HEK293 (cell line): ENCODE data around the gene HMGN3.

Experiments
- CTCF ChIA-PET: fragments of 350-600 bp; formaldehyde crosslinking; extraction: SDS; loops from one replicate; lab custom pipeline; 2021; ENCODE audit warnings: antibody characterized with exemption; lab: Yijun Ruan, JAX
- POLR2A ChIA-PET: fragments of 300-600 bp; formaldehyde crosslinking; extraction: SDS; loops from one replicate; lab custom pipeline; 2020; ENCODE audit warnings: antibody characterized with exemption, inconsistent platforms; lab: Yijun Ruan, JAX
- H3K27ac ChIP-seq: fragments of 200-500 bp; sonication (Bioruptor generic); 2 replicates; pipeline ENCODE4 v1.5.1; 2014; ENCODE audit warnings: low read depth, low read length, control low read depth, inconsistent platforms; ENCODE audit errors: extremely low read depth
- H3K36me3 ChIP-seq, 2 experiments: fragments of 200-500 bp in 1 of 2; sonication (Bioruptor generic) in 1 of 2; 1 replicate in 1 of 2; 2 replicates in 1 of 2; pipeline ENCODE4 v1.5.1; 2014 to 2017; ENCODE audit warnings: inconsistent platforms in 2 of 2, low read length in 2 of 2; ENCODE audit not compliant: control insufficient read depth in 2 of 2, insufficient read depth in 1 of 2
- H3K4me1 ChIP-seq: fragments of 200-500 bp; sonication (Bioruptor generic); 2 replicates; pipeline ENCODE4 v1.5.1; 2014; ENCODE audit warnings: mild to moderate bottlenecking, low read length, inconsistent platforms; ENCODE audit not compliant: control insufficient read depth, insufficient read depth
- H3K4me3 ChIP-seq: 2 replicates; pipeline ENCODE4 v1.5.1; 2011; ENCODE audit warnings: low read depth, mild to moderate bottlenecking, control low read depth, low read length, moderate library complexity
- H3K9me3 ChIP-seq: fragments of 200-500 bp; sonication (Bioruptor generic); 2 replicates; pipeline ENCODE4 v1.5.1; 2014; ENCODE audit warnings: low read depth, low read length, inconsistent platforms; ENCODE audit not compliant: control insufficient read depth, insufficient read depth
- BCL11A ChIP-seq: fragments of 450-650 bp; formaldehyde crosslinking; IDR thresholded peaks from 2 replicates; pipeline ENCODE4 v1.5.1; 2016; ENCODE audit warnings: low read depth, missing biosample characterization, missing genetic modification characterization
- GLI4 ChIP-seq: fragments of 450-650 bp; formaldehyde crosslinking; IDR thresholded peaks from 2 replicates; pipeline ENCODE4 v1.5.1; 2016; ENCODE audit warnings: missing biosample characterization, missing genetic modification characterization
- HOXA7 ChIP-seq: sonication (generic); formaldehyde crosslinking; IDR thresholded peaks from 2 replicates; pipeline ENCODE4 v1.8.1; 2022; ENCODE audit warnings: missing genetic modification reagents, borderline replicate concordance
- HOXD13 ChIP-seq: sonication (generic); formaldehyde crosslinking; IDR thresholded peaks from 2 replicates; pipeline ENCODE4 v1.8.0; 2022; ENCODE audit warnings: missing genetic modification reagents, borderline replicate concordance
- KLF1 ChIP-seq: fragments of 450-650 bp; formaldehyde crosslinking; IDR thresholded peaks from 2 replicates; pipeline ENCODE4 v1.5.1; 2016; ENCODE audit warnings: missing biosample characterization, missing genetic modification characterization
- SCRT2 ChIP-seq: fragments of 450-650 bp; formaldehyde crosslinking; IDR thresholded peaks from 2 replicates; pipeline ENCODE4 v1.5.1; 2016; ENCODE audit warnings: missing biosample characterization, missing genetic modification characterization
- TRIM28 ChIP-seq: IDR thresholded peaks from 2 replicates; pipeline ENCODE4 v1.6.1; 2011; ENCODE audit warnings: low read length, control low read depth, borderline replicate concordance
- ZBTB20 ChIP-seq: fragments of 450-650 bp; formaldehyde crosslinking; IDR thresholded peaks from 2 replicates; pipeline ENCODE4 v1.5.1; 2016; ENCODE audit warnings: missing biosample characterization, missing genetic modification characterization
- ZIC2 ChIP-seq: fragments of 450-650 bp; formaldehyde crosslinking; IDR thresholded peaks from 2 replicates; pipeline ENCODE4 v1.5.1; 2016; ENCODE audit warnings: missing biosample characterization, missing genetic modification characterization
- ZNF211 ChIP-seq: fragments of 450-650 bp; formaldehyde crosslinking; IDR thresholded peaks from 2 replicates; pipeline ENCODE4 v1.5.1; 2016; ENCODE audit warnings: low read depth, missing biosample characterization, missing genetic modification characterization
- ZNF529 ChIP-seq: fragments of 450-650 bp; formaldehyde crosslinking; IDR thresholded peaks from 2 replicates; pipeline ENCODE4 v1.5.1; 2017; ENCODE audit warnings: missing genetic modification characterization, missing biosample characterization; ENCODE audit not compliant: insufficient replicate concordance
- ZNF596 ChIP-seq: fragments of 450-650 bp; IDR thresholded peaks from 2 replicates; pipeline ENCODE4 v1.5.0; 2018; ENCODE audit warnings: missing biosample characterization, mild to moderate bottlenecking, missing genetic modification characterization, moderate library complexity
- ZNF654 ChIP-seq: fragments of 450-650 bp; formaldehyde crosslinking; IDR thresholded peaks from 2 replicates; pipeline ENCODE4 v1.5.1; 2016; ENCODE audit warnings: low read depth, missing biosample characterization, missing genetic modification characterization
- ZNF670 ChIP-seq: fragments of 450-650 bp; formaldehyde crosslinking; IDR thresholded peaks from 2 replicates; pipeline ENCODE4 v1.5.1; 2016; ENCODE audit warnings: missing biosample characterization, missing genetic modification characterization, low read depth
- TF ChIP-seq, protein P1 (sequence below): fragments of 450-650 bp; formaldehyde crosslinking; IDR thresholded peaks from 2 replicates; pipeline ENCODE4 v1.5.1; 2016; ENCODE audit warnings: missing biosample characterization, missing genetic modification characterization, low read depth
- TF ChIP-seq, protein P2 (sequence below): fragments of 450-650 bp; formaldehyde crosslinking; IDR thresholded peaks from 2 replicates; pipeline ENCODE4 v1.5.1; 2016; ENCODE audit warnings: missing biosample characterization, missing genetic modification characterization
- TF ChIP-seq, protein P3 (sequence below): IDR thresholded peaks from 2 replicates; pipeline ENCODE4 v1.6.1; 2011; ENCODE audit warnings: mild to moderate bottlenecking, low read depth, low read length, borderline replicate concordance

HMGN3 gene

DNA sequence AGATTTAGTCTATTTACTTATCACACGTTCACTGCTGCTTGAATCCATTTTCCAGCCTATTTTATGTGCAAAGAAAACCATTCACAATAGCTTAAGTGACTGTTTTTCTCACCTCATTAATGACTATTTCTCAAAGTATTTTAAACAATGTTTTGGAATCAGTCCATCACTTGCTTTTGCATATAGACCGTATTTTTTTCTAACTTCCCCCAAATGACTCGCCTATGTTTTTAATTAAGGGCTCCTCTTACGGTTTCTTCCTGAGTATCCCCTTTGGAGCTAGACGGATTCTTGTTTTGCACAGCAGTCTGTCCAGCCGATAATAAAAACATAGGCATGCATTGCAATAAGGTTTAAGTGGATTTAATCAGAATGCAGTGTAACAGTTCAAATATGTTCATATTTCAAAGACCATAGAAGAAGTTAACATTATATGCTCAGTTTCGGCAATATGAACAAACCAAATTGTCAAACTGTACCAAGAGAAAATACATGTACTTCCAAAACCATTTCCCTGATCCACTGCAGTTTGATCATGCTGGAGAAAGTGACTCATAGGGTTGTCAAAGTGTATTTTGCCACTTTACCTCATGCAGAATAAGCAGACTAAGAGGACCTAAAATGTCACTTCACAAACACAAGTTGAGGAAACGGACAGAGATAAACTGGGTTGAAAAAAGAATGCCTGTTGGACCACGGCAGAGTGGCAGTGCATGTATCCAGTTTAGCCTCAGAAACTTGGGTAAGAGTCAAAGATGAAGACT lies 66.4 kb downstream of the HMGN3 start:
- Histone ChIP-seq H3K9me3 (no peaks in the 10 kb centered on the region), H3K4me3 (no peak overlapping the region), H3K4me1 (no peaks in the 10 kb centered on the region), H3K36me3 (no peaks in the 10 kb centered on the region), H3K27ac (no peak overlapping the region)
- TF ChIP-seq SCRT2, result no peak
- TF ChIP-seq ZNF596, result no peak
- TF ChIP-seq TRIM28, result peak; percentile 71; the same call in 1 of the 2 replicates
- ChIA-PET CTCF (no interaction called here), POLR2A (no interaction called here)

DNA sequence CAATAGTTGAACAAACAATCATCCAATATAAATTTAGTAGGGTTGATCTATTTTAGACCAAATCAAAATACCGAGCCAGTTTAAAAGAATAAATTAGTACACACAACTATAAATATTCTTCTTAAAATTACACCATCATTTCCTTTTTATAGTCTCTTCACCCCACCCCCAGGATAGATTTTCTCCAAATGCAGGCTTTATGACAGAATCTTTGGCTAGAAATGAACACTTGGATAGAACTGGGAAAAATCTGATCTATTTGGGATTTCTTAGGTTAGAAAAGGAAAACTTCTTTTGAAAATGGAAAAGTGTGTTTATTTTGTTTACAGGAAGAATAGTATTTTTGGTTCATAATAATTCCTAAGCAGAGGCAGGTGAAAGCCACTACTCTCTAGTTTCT lies 74.6 kb downstream of the HMGN3 start:
- POLR2A ChIA-PET, result no interaction called here
- H3K27ac ChIP-seq, result no peak overlapping the region
- H3K9me3 ChIP-seq, result no peaks in the 10 kb centered on the region
- TF ChIP-seq ZIC2 (tag by site-specific recombination), result no peak
- TF ChIP-seq KLF1 (tag by site-specific recombination), result no peak
- TF ChIP-seq ZNF670 (tag by site-specific recombination), result no peak
- TF ChIP-seq, protein P1, sequence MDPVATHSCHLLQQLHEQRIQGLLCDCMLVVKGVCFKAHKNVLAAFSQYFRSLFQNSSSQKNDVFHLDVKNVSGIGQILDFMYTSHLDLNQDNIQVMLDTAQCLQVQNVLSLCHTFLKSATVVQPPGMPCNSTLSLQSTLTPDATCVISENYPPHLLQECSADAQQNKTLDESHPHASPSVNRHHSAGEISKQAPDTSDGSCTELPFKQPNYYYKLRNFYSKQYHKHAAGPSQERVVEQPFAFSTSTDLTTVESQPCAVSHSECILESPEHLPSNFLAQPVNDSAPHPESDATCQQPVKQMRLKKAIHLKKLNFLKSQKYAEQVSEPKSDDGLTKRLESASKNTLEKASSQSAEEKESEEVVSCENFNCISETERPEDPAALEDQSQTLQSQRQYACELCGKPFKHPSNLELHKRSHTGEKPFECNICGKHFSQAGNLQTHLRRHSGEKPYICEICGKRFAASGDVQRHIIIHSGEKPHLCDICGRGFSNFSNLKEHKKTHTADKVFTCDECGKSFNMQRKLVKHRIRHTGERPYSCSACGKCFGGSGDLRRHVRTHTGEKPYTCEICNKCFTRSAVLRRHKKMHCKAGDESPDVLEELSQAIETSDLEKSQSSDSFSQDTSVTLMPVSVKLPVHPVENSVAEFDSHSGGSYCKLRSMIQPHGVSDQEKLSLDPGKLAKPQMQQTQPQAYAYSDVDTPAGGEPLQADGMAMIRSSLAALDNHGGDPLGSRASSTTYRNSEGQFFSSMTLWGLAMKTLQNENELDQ (tag by site-specific recombination), result no peak
- no peak for TF ChIP-seq GLI4 (tag by site-specific recombination)
- TF ChIP-seq HOXD13 (CRISPR knock-in tag), result no peak
- no peak for TF ChIP-seq BCL11A (tag by site-specific recombination)
- no peak for TF ChIP-seq HOXA7
- TF ChIP-seq, protein P2, sequence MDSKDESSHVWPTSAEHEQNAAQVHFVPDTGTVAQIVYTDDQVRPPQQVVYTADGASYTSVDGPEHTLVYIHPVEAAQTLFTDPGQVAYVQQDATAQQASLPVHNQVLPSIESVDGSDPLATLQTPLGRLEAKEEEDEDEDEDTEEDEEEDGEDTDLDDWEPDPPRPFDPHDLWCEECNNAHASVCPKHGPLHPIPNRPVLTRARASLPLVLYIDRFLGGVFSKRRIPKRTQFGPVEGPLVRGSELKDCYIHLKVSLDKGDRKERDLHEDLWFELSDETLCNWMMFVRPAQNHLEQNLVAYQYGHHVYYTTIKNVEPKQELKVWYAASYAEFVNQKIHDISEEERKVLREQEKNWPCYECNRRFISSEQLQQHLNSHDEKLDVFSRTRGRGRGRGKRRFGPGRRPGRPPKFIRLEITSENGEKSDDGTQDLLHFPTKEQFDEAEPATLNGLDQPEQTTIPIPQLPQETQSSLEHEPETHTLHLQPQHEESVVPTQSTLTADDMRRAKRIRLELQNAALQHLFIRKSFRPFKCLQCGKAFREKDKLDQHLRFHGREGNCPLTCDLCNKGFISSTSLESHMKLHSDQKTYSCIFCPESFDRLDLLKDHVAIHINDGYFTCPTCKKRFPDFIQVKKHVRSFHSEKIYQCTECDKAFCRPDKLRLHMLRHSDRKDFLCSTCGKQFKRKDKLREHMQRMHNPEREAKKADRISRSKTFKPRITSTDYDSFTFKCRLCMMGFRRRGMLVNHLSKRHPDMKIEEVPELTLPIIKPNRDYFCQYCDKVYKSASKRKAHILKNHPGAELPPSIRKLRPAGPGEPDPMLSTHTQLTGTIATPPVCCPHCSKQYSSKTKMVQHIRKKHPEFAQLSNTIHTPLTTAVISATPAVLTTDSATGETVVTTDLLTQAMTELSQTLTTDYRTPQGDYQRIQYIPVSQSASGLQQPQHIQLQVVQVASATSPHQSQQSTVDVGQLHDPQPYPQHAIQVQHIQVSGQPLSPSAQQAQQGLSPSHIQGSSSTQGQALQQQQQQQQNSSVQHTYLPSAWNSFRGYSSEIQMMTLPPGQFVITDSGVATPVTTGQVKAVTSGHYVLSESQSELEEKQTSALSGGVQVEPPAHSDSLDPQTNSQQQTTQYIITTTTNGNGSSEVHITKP (tag by site-specific recombination), result no peak
- no peak for TF ChIP-seq ZNF529 (tag by site-specific recombination)
- TF ChIP-seq, protein P3, sequence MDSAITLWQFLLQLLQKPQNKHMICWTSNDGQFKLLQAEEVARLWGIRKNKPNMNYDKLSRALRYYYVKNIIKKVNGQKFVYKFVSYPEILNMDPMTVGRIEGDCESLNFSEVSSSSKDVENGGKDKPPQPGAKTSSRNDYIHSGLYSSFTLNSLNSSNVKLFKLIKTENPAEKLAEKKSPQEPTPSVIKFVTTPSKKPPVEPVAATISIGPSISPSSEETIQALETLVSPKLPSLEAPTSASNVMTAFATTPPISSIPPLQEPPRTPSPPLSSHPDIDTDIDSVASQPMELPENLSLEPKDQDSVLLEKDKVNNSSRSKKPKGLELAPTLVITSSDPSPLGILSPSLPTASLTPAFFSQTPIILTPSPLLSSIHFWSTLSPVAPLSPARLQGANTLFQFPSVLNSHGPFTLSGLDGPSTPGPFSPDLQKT, result no peak
- TF ChIP-seq ZNF211 (tag by site-specific recombination), result no peak
- TF ChIP-seq ZNF654, result no peak
- no peak for TF ChIP-seq ZBTB20 (tag by site-specific recombination)
- TF ChIP-seq, all 188 proteins: peak for 0
- Histone ChIP-seq H3K4me3 (no peak overlapping the region), H3K36me3 (no peaks in the 10 kb centered on the region), H3K4me1 (no peaks in the 10 kb centered on the region)
- CTCF ChIA-PET, result interaction anchor here (0.7 kb wide), 1 partner anchor 98 kb away, joined by 3 read pairs; no protein-coding TSS in a partner anchor
